ENCODE results near the gene BORCS8. TPM values are rescaled to one million over a fixed set of nuclear protein-coding genes. Genes with fewer than 3 reads are reported as not detected.
A peak's percentile ranks its signal among the peaks of the same experiment; 100 is the strongest.

Gene BORCS8
- total RNA-seq, 1 donor from 2014 or later: 28.0 TPM

- no peak for TF ChIP-seq CTCF (conservative IDR thresholded peaks at IDR 0.05)
- no peak overlapping the region for H3K27ac Mint-ChIP-seq (ENCODE audit: unreplicated experiment)
- H3K4me3 Mint-ChIP-seq: no peak overlapping the region
- H3K36me3 Mint-ChIP-seq (ENCODE audit: low read depth): no peaks in the 10 kb centered on the region
- no peak for DNase-seq (ENCODE audit: low read depth, low spot score)
- no peaks in the 10 kb centered on the region for H3K9me3 Mint-ChIP-seq
- H3K27me3 Mint-ChIP-seq (ENCODE audit: low read depth): no peaks in the 10 kb centered on the region
- no peaks in the 10 kb centered on the region for H3K4me1 Mint-ChIP-seq
These were observed 32.4 kb downstream of the BORCS8 start for GRCh38 chr19:19159534-19159933.

GRCh38 chr19:19157808-19158207 lies 34.1 kb downstream of the BORCS8 start:
- Mint-ChIP-seq H3K9me3 (no peaks in the 10 kb centered on the region), H3K36me3 (ENCODE audit: low read depth) (no peaks in the 10 kb centered on the region), H3K4me3 (no peak overlapping the region), H3K4me1 (no peaks in the 10 kb centered on the region), H3K27ac (ENCODE audit: unreplicated experiment) (no peak overlapping the region), H3K27me3 (ENCODE audit: low read depth) (no peaks in the 10 kb centered on the region)
- DNase-seq (ENCODE audit: low read depth, low spot score): no peak
- TF ChIP-seq CTCF (conservative IDR thresholded peaks at IDR 0.05): no peak

GRCh38 chr19:19155495-19156219 lies 36.3 kb downstream of the BORCS8 start:
- Mint-ChIP-seq H3K27me3 (ENCODE audit: low read depth) (no peaks in the 10 kb centered on the region), H3K4me3 (no peak overlapping the region), H3K4me1 (no peaks in the 10 kb centered on the region), H3K27ac (ENCODE audit: unreplicated experiment) (no peak overlapping the region), H3K36me3 (ENCODE audit: low read depth) (no peaks in the 10 kb centered on the region), H3K9me3 (no peaks in the 10 kb centered on the region)
- no peak for DNase-seq (ENCODE audit: low read depth, low spot score)
- TF ChIP-seq CTCF (conservative IDR thresholded peaks at IDR 0.05): no peak

- no peak overlapping the region for H3K4me3 Mint-ChIP-seq
- H3K27ac Mint-ChIP-seq (ENCODE audit: unreplicated experiment): no peak overlapping the region
- no peak for TF ChIP-seq CTCF (conservative IDR thresholded peaks at IDR 0.05)
- DNase-seq (ENCODE audit: low read depth, low spot score): no peak
- H3K27me3 Mint-ChIP-seq (ENCODE audit: low read depth): no peaks in the 10 kb centered on the region
- H3K4me1 Mint-ChIP-seq: no peaks in the 10 kb centered on the region
- H3K36me3 Mint-ChIP-seq (ENCODE audit: low read depth): no peaks in the 10 kb centered on the region
- no peaks in the 10 kb centered on the region for H3K9me3 Mint-ChIP-seq
These were observed 37.0 kb downstream of the BORCS8 start for GRCh38 chr19:19154768-19155494.

- no peak overlapping the region for H3K4me3 Mint-ChIP-seq
- no peaks in the 10 kb centered on the region for H3K36me3 Mint-ChIP-seq (ENCODE audit: low read depth)
- H3K27me3 Mint-ChIP-seq (ENCODE audit: low read depth): no peaks in the 10 kb centered on the region
- H3K4me1 Mint-ChIP-seq: no peaks in the 10 kb centered on the region
- DNase-seq (ENCODE audit: low read depth, low spot score): no peak
- H3K27ac Mint-ChIP-seq (ENCODE audit: unreplicated experiment): peak overlapping the region; percentile 86
- H3K9me3 Mint-ChIP-seq: no peaks in the 10 kb centered on the region
- no peak for TF ChIP-seq CTCF (conservative IDR thresholded peaks at IDR 0.05)
These were observed 39.1 kb downstream of the BORCS8 start for GRCh38 chr19:19152668-19153384.
